Measurements from ENCODE around the gene PIGT. TPM values are rescaled to one million over a fixed set of nuclear protein-coding genes. Genes with fewer than 3 reads are reported as not detected.

PIGT gene
- total and polyA plus RNA-seq, 8 donors, result 22.6 to 137 (median 58.8) TPM

- peaks cover 0 to 17% (median 5%) of the 10 kb centered on the region in 4 donors for H3K4me1 ChIP-seq
- no peaks in the 10 kb centered on the region for H3K9me3 ChIP-seq
- no peak overlapping the region for H3K4me3 ChIP-seq
- no peak for DNase-seq
- TF ChIP-seq POLR2AphosphoS5 (IDR thresholded peaks at IDR 0.05) (no peak), POLR2A (IDR thresholded peaks at IDR 0.05) (no peak), CTCF (IDR thresholded peaks at IDR 0.05) (no peak), EP300 (IDR thresholded peaks at IDR 0.05) (no peak)
- peak overlapping the region in 2 of 5 donors; percentile 10 to 19 for H3K27ac ChIP-seq
- intact Hi-C loops (cut with DNase I; ENCODE audit: low total_unique reads), result loop anchor here (5.0 kb wide), 1 partner anchor 57 kb away; the partner anchor contains the start of gene TP53TG5
- H3K36me3 ChIP-seq, result peaks cover 0 to 3% (median 0%) of the 10 kb centered on the region in 4 donors
- 90 to 95% (median 93%) methylated on average over 4 of the region's 4 CpGs for WGBS, 5 donors
- no peaks in the 10 kb centered on the region for H3K27me3 ChIP-seq
These were observed 18.0 kb downstream of the PIGT start for GRCh38 chr20:45433976-45434375.

- Histone ChIP-seq H3K9me3 (no peaks in the 10 kb centered on the region), H3K4me1 (peaks cover 0 to 17% (median 5%) of the 10 kb centered on the region in 4 donors), H3K4me3 (peak overlapping the region; percentile 40 to 57 (median 54)), H3K27me3 (no peaks in the 10 kb centered on the region), H3K27ac (peak overlapping the region in 4 of 5 donors; percentile 73 to 85 (median 80)), H3K36me3 (peaks cover 0 to 3% (median 0%) of the 10 kb centered on the region in 4 donors)
- TF ChIP-seq CTCF (IDR thresholded peaks at IDR 0.05) (peak in 5 of 7 experiments; percentile 93 to 98 (median 96)), POLR2AphosphoS5 (IDR thresholded peaks at IDR 0.05) (peak; percentile 44 to 86 (median 53)), POLR2A (IDR thresholded peaks at IDR 0.05) (no peak)
- intact Hi-C loops (cut with DNase I; ENCODE audit: low total_unique reads), result no loop called here
- peak; percentile 94 for DNase-seq
- 8 to 17% (median 9%) methylated on average over 18 to 33 of the region's 33 CpGs for WGBS, 5 donors
These were observed 21.0 kb downstream of the PIGT start for GRCh38 chr20:45436732-45437485.

GRCh38 chr20:45440424-45440823 lies 24.5 kb downstream of the PIGT start:
- H3K4me3 ChIP-seq, result no peak overlapping the region
- H3K9me3 ChIP-seq, result no peaks in the 10 kb centered on the region
- no peak for DNase-seq
- WGBS, 5 donors, result 67 to 79% (median 76%) methylated on average over 3 of the region's 3 CpGs
- intact Hi-C loops (cut with DNase I; ENCODE audit: low total_unique reads), result loop anchor here (5.0 to 10.0 kb wide), 2 partner anchors 123 to 334 kb away; no protein-coding TSS in a partner anchor
- no peaks in the 10 kb centered on the region for H3K27me3 ChIP-seq
- no peak overlapping the region for H3K27ac ChIP-seq
- peaks cover 0 to 12% (median 5%) of the 10 kb centered on the region in 4 donors for H3K4me1 ChIP-seq
- TF ChIP-seq POLR2AphosphoS5 (IDR thresholded peaks at IDR 0.05) (no peak), CTCF (IDR thresholded peaks at IDR 0.05) (no peak), POLR2A (IDR thresholded peaks at IDR 0.05) (no peak), EP300 (IDR thresholded peaks at IDR 0.05) (no peak)
- H3K36me3 ChIP-seq, result no peaks in the 10 kb centered on the region

GRCh38 chr20:45440891-45441685 lies 25.1 kb downstream of the PIGT start:
- H3K9me3 ChIP-seq, result no peaks in the 10 kb centered on the region
- H3K36me3 ChIP-seq, result no peaks in the 10 kb centered on the region
- no peak overlapping the region for H3K4me3 ChIP-seq
- no peak overlapping the region for H3K27ac ChIP-seq
- no peak for DNase-seq
- peaks cover 0 to 10% (median 4%) of the 10 kb centered on the region in 4 donors for H3K4me1 ChIP-seq
- 60 to 69% (median 62%) methylated on average over 5 of the region's 5 CpGs for WGBS, 5 donors
- TF ChIP-seq EP300 (IDR thresholded peaks at IDR 0.05) (no peak), CTCF (IDR thresholded peaks at IDR 0.05) (no peak), POLR2AphosphoS5 (IDR thresholded peaks at IDR 0.05) (no peak)
- H3K27me3 ChIP-seq, result no peaks in the 10 kb centered on the region
- intact Hi-C loops (cut with DNase I; ENCODE audit: low total_unique reads), result loop anchor here (5.0 to 10.0 kb wide), 2 partner anchors 124 to 334 kb away; no protein-coding TSS in a partner anchor

All from stomach (tissue), 9 donors.